NK-92 (cell line): ENCODE data around the gene MID1.

Experiments used
- DNase-seq: peaks from one replicate; lab custom pipeline; 2025; ENCODE audit not compliant: unreplicated experiment; lab: John Stamatoyannopoulos, UW

The MID1 gene

GRCh38 chrX:10496345-10496965, 123.9 kb downstream of the MID1 start:
- DNase-seq: no peak

- DNase-seq: no peak
Observed at GRCh38 chrX:10495677-10496076, 124.7 kb downstream of the MID1 start.

- DNase-seq: no peak
Observed at GRCh38 chrX:10492250-10492649, 128.1 kb downstream of the MID1 start.

- DNase-seq: no peak
Observed at GRCh38 chrX:10486373-10486772, 134.0 kb downstream of the MID1 start.

- no peak for DNase-seq
Observed at GRCh38 chrX:10485326-10485725, 135.1 kb downstream of the MID1 start.

GRCh38 chrX:10484683-10485247, 135.6 kb downstream of the MID1 start:
- no peak for DNase-seq

- no peak for DNase-seq
Observed at GRCh38 chrX:10483191-10483831, 137.1 kb downstream of the MID1 start.

- DNase-seq: no peak
Observed at GRCh38 chrX:10482708-10483107, 137.7 kb downstream of the MID1 start.

- no peak for DNase-seq
Observed at GRCh38 chrX:10482261-10482660, 138.1 kb downstream of the MID1 start.

- no peak for DNase-seq
Observed at GRCh38 chrX:10480861-10481260, 139.5 kb downstream of the MID1 start.

- no peak for DNase-seq
Observed at GRCh38 chrX:10479508-10479907, 140.9 kb downstream of the MID1 start.

- DNase-seq: no peak
Observed at GRCh38 chrX:10477525-10477924, 142.9 kb downstream of the MID1 start.

GRCh38 chrX:10474913-10475568, 145.3 kb downstream of the MID1 start:
- no peak for DNase-seq

- no peak for DNase-seq
Observed at GRCh38 chrX:10474510-10474909, 145.9 kb downstream of the MID1 start.

GRCh38 chrX:10471418-10471817, 149.0 kb downstream of the MID1 start:
- no peak for DNase-seq

GRCh38 chrX:10470009-10470408, 150.4 kb downstream of the MID1 start:
- no peak for DNase-seq

GRCh38 chrX:10467793-10468192, 152.6 kb downstream of the MID1 start:
- DNase-seq: no peak

- DNase-seq: no peak
Observed at GRCh38 chrX:10465254-10465653, 155.1 kb downstream of the MID1 start.

GRCh38 chrX:10457092-10457491, 163.3 kb downstream of the MID1 start:
- no peak for DNase-seq

- DNase-seq: no peak
Observed at GRCh38 chrX:10453945-10454344, 166.4 kb downstream of the MID1 start.

GRCh38 chrX:10450959-10451355, 169.4 kb downstream of the MID1 start:
- DNase-seq: no peak
